HCT116 (cell line): ENCODE results near the gene KCNH3. TPM values are rescaled to one million over a fixed set of nuclear protein-coding genes. Genes with fewer than 3 reads are reported as not detected.
A peak's percentile ranks its signal among the peaks of the same experiment; 100 is the strongest.

Experiments used
- ATAC-seq: fragments of 200-7000 bp; cut with Tn5 transposase; 2 replicates; pipeline ENCODE4 v1.9.1; 2020; ENCODE audit warnings: mild to moderate bottlenecking, moderate library complexity
- BruUV-seq: library from RNA; stranded (reverse); fragments of 400-500 nt; replicated peaks from 2 replicates; lab custom pipeline; 2021; lab: Mats Ljungman, UMichigan
- CTCF ChIA-PET: fragments of 300-600 bp; sonication (Branson Sonifier 250); formaldehyde crosslinking; loops from one replicate; lab custom pipeline; 2021; ENCODE audit warnings: antibody characterized with exemption; lab: Charles Lee
- POLR2A ChIA-PET: fragments of 300-600, 350-600 bp; sonication (Branson Sonifier 250); formaldehyde crosslinking; loops from one replicate; lab custom pipeline; 2021; ENCODE audit warnings: antibody characterized with exemption; lab: Charles Lee
- RAD21 ChIA-PET, 2 experiments: fragments of 300-600 bp; sonication (Branson Sonifier 250); formaldehyde crosslinking; loops; one replicate each; lab custom pipeline; 2023; ENCODE audit warnings: low total read pairs in 2 of 2; ENCODE audit not compliant: uncharacterized antibody in 2 of 2, unreplicated experiment in 2 of 2, low non-redundant PET in 1 of 2; lab: Charles Lee
- DNase-seq: peaks from one replicate; pipeline ENCODE4 v3.0.0-alpha.2; 2010; ENCODE audit warnings: low read depth, low spot score
- H2AFZ ChIP-seq: fragments of 200-600 bp; shearing (Covaris generic), sonication (generic); 2 replicates; pipeline ENCODE4 v1.6.1; 2017; ENCODE audit warnings: low read depth, mixed run types, mixed read lengths, antibody characterized with exemption, low read length; ENCODE audit not compliant: poor library complexity, severe bottlenecking
- H3K27ac ChIP-seq: 2 replicates; pipeline ENCODE4 v1.5.1; 2012; ENCODE audit warnings: low read depth, low read length
- H3K27me3 ChIP-seq: fragments of 200-600 bp; sonication (generic); 2 replicates; pipeline ENCODE4 v1.6.1; 2016; ENCODE audit warnings: mixed run types, low read length, mixed read lengths; ENCODE audit not compliant: insufficient read depth
- H3K36me3 ChIP-seq, 2 experiments: fragments of 200-500 bp in 1 of 2; fragments of 200-600 bp in 1 of 2; sonication (Bioruptor generic) in 1 of 2; sonication (generic) in 1 of 2; 2 replicates each; pipeline versions ENCODE4 v1.5.1 to v1.6.1; 2014 to 2016; ENCODE audit warnings: low read length in 2 of 2, inconsistent platforms in 1 of 2, mixed read lengths in 1 of 2, mixed run types in 1 of 2; ENCODE audit not compliant: insufficient read depth in 2 of 2, control insufficient read depth in 1 of 2
- H3K4me1 ChIP-seq, 2 experiments: fragments of 200-600 bp in 1 of 2; sonication (generic) in 1 of 2; 2 replicates each; pipeline versions ENCODE4 v1.5.1 to v1.6.1; 2012 to 2017; ENCODE audit warnings: low read length in 2 of 2, inconsistent platforms in 1 of 2, mild to moderate bottlenecking in 1 of 2, mixed read lengths in 1 of 2, mixed run types in 1 of 2, moderate library complexity in 1 of 2; ENCODE audit not compliant: insufficient read depth in 2 of 2, control insufficient read depth in 1 of 2
- H3K4me2 ChIP-seq: fragments of 200-600 bp; sonication (generic); 2 replicates; pipeline ENCODE4 v1.6.1; 2017; ENCODE audit warnings: mixed run types, low read length, mixed read lengths
- H3K4me3 ChIP-seq, 2 experiments: fragments of 200-600 bp in 1 of 2; sonication (generic) in 1 of 2; replicated peaks in 1 of 2; 2 replicates each; pipeline ENCODE4 v1.5.1; 2011 to 2016; ENCODE audit warnings: low read length in 2 of 2, control low read depth in 1 of 2, low read depth in 1 of 2, mild to moderate bottlenecking in 1 of 2, mixed read lengths in 1 of 2, mixed run types in 1 of 2
- H3K79me2 ChIP-seq: fragments of 200-600 bp; sonication (generic); 2 replicates; pipeline ENCODE4 v1.6.1; 2017; ENCODE audit warnings: mild to moderate bottlenecking, mixed run types, low read length, moderate library complexity, mixed read lengths; ENCODE audit not compliant: insufficient read depth
- H3K9ac ChIP-seq: fragments of 200-600 bp; sonication (generic); 2 replicates; pipeline ENCODE4 v1.6.1; 2016; ENCODE audit warnings: low read length, mixed read lengths
- H3K9me2 ChIP-seq: fragments of 200-600 bp; sonication (generic), shearing (Covaris generic); 2 replicates; pipeline ENCODE4 v1.6.1; 2017; ENCODE audit warnings: mixed run types, mild to moderate bottlenecking, moderate library complexity; ENCODE audit not compliant: insufficient read depth
- H3K9me3 ChIP-seq, 2 experiments: fragments of 200-500 bp in 1 of 2; fragments of 200-600 bp in 1 of 2; sonication (Bioruptor generic) in 1 of 2; sonication (generic) in 1 of 2; 2 replicates each; pipeline ENCODE4 v1.6.1; 2014 to 2017; ENCODE audit warnings: low read length in 2 of 2, mixed read lengths in 2 of 2, inconsistent platforms in 1 of 2, low read depth in 1 of 2, mild to moderate bottlenecking in 1 of 2, mixed run types in 1 of 2, moderate library complexity in 1 of 2; ENCODE audit not compliant: control insufficient read depth in 1 of 2, insufficient read depth in 1 of 2
- H4K20me1 ChIP-seq: fragments of 200-600 bp; sonication (generic), shearing (Covaris generic); 2 replicates; pipeline ENCODE4 v1.6.1; 2017; ENCODE audit warnings: mixed run types, mild to moderate bottlenecking, moderate library complexity; ENCODE audit not compliant: insufficient read depth
- CEBPB ChIP-seq: IDR thresholded peaks from 2 replicates; pipeline ENCODE4 v1.6.1; 2012; ENCODE audit warnings: low read depth
- EGR1 ChIP-seq: IDR thresholded peaks from 2 replicates; pipeline ENCODE4 v1.6.1; 2012; ENCODE audit warnings: low read depth
- ELF1 ChIP-seq: IDR thresholded peaks from 2 replicates; pipeline ENCODE4 v1.6.1; 2012; ENCODE audit warnings: low read depth, borderline replicate concordance
- EZH2 ChIP-seq: fragments of 200-600 bp; sonication (generic); IDR thresholded peaks from 2 replicates; pipeline ENCODE4 v1.6.1; 2017; ENCODE audit warnings: antibody characterized with exemption, mixed run types
- EZH2phosphoT487 ChIP-seq: fragments of 200-600 bp; IDR thresholded peaks from 2 replicates; pipeline ENCODE4 v1.6.1; 2018; ENCODE audit warnings: antibody characterized with exemption, borderline replicate concordance
- JUND ChIP-seq: IDR thresholded peaks from 2 replicates; pipeline ENCODE4 v1.6.1; 2012
- POLR2A ChIP-seq: IDR thresholded peaks from 2 replicates; pipeline ENCODE4 v1.7.0; 2011; ENCODE audit warnings: borderline replicate concordance; ENCODE audit not compliant: insufficient read depth, insufficient read length; ENCODE audit errors: extremely low read depth
- POLR2AphosphoS5 ChIP-seq: IDR thresholded peaks from 2 replicates; pipeline ENCODE4 v1.6.1; 2011; ENCODE audit warnings: mild to moderate bottlenecking, low read depth, low read length, moderate library complexity
- RAD21 ChIP-seq: IDR thresholded peaks from 2 replicates; pipeline ENCODE4 v1.6.1; 2012; ENCODE audit warnings: low read depth, mild to moderate bottlenecking
- SIN3A ChIP-seq: IDR thresholded peaks from 2 replicates; pipeline ENCODE4 v1.6.1; 2012; ENCODE audit warnings: low read depth
- SP1 ChIP-seq: IDR thresholded peaks from 2 replicates; pipeline ENCODE4 v1.6.1; 2012; ENCODE audit warnings: low read depth
- SRF ChIP-seq: IDR thresholded peaks from 2 replicates; pipeline ENCODE4 v1.6.1; 2012; ENCODE audit warnings: low read depth
- TCF7L2 ChIP-seq: IDR thresholded peaks from 2 replicates; pipeline ENCODE4 v1.7.0; 2011; ENCODE audit warnings: borderline replicate concordance, inconsistent platforms; ENCODE audit not compliant: insufficient read depth, insufficient read length; ENCODE audit errors: extremely low read depth
- intact Hi-C: fragments of 100-400 bp; cut with micrococcal nuclease; formaldehyde crosslinking; loops from 2 replicates; pipeline ENCODE4 v1.10.0; 2022
- total RNA-seq: library from RNA; stranded (reverse); gene quantifications from one replicate; pipeline ENCODE4 v1.2.1, GENCODE V29; 2021; ENCODE audit not compliant: unreplicated experiment
- TF ChIP-seq, protein P1 (sequence below), 3 experiments: fragments of 200-600 bp in 1 of 3; sonication (generic) in 1 of 3; IDR thresholded peaks in 2 of 3; conservative IDR thresholded peaks in 1 of 3; 2 replicates each; pipeline ENCODE4 v1.5.1; 2012 to 2017; ENCODE audit warnings: low read depth in 2 of 3, low read length in 2 of 3, antibody characterized with exemption in 1 of 3, borderline replicate concordance in 1 of 3, control low read depth in 1 of 3, mild to moderate bottlenecking in 1 of 3, mixed read lengths in 1 of 3, mixed run types in 1 of 3, moderate library complexity in 1 of 3; ENCODE audit not compliant: insufficient read depth in 1 of 3
- TF ChIP-seq, protein P2 (sequence below): IDR thresholded peaks from 2 replicates; pipeline ENCODE4 v1.6.1; 2012
- TF ChIP-seq, protein P3 (sequence below): IDR thresholded peaks from 2 replicates; pipeline ENCODE4 v1.6.1; 2011; ENCODE audit warnings: mild to moderate bottlenecking, low read length, moderate library complexity; ENCODE audit not compliant: insufficient replicate concordance; ENCODE audit errors: extremely low read depth
- TF ChIP-seq, protein P4 (sequence below): IDR thresholded peaks from 2 replicates; pipeline ENCODE4 v1.6.1; 2012; ENCODE audit warnings: low read depth

Gene KCNH3
- total RNA-seq, 1 experiment from 2014 or later: 35.3 TPM

DNA sequence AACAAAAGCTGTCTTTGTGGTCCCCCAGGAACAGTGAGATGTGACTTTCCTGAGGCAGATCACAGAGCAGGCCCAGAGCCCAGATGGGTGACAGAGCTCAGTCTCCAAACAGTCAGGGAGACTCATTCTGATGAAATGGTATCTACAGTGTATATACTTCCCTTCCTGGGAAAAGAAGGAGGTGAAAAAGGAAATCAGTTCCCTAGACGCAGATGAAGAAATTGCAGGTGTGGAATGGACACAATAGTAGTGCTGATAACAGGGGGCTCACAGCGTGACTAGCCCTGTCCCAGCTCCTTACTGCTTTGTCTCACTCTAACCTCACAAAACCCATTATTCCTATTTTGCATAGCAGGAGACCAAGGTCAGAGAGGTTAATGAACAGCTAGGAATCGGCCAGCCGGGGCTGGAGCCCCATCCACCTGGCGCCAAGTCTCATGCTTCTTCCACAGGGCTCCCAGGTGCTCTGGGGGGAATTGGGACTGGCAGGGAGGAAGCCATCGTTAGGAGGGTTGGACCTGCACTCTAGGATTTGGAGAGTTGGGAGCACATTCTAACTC lies 11.9 kb downstream of the KCNH3 start:
- RAD21 ChIA-PET: interaction anchor here in 1 of 2 experiments (0.6 kb wide), 1 partner anchor 29 kb away, joined by 3 read pairs; no protein-coding TSS in a partner anchor
- Histone ChIP-seq H3K27me3 (no peaks in the 10 kb centered on the region), H3K4me1 (peaks cover 0 to 5% of the 10 kb centered on the region in 2 experiments; a peak in 2 of 4 replicates), H3K4me3 (no peak overlapping the region), H3K4me2 (no peak overlapping the region), H3K79me2 (no peaks in the 10 kb centered on the region), H4K20me1 (no peaks in the 10 kb centered on the region), H3K9ac (no peak overlapping the region), H3K9me2 (no peaks in the 10 kb centered on the region), H3K9me3 (no peaks in the 10 kb centered on the region), H2AFZ (no peak overlapping the region), H3K36me3 (no peaks in the 10 kb centered on the region), H3K27ac (no peak overlapping the region)
- CTCF ChIA-PET: interaction anchor here (4.2 kb wide), 1 partner anchor 192 kb away, joined by 69 read pairs; no protein-coding TSS in a partner anchor
- TF ChIP-seq, protein P1, sequence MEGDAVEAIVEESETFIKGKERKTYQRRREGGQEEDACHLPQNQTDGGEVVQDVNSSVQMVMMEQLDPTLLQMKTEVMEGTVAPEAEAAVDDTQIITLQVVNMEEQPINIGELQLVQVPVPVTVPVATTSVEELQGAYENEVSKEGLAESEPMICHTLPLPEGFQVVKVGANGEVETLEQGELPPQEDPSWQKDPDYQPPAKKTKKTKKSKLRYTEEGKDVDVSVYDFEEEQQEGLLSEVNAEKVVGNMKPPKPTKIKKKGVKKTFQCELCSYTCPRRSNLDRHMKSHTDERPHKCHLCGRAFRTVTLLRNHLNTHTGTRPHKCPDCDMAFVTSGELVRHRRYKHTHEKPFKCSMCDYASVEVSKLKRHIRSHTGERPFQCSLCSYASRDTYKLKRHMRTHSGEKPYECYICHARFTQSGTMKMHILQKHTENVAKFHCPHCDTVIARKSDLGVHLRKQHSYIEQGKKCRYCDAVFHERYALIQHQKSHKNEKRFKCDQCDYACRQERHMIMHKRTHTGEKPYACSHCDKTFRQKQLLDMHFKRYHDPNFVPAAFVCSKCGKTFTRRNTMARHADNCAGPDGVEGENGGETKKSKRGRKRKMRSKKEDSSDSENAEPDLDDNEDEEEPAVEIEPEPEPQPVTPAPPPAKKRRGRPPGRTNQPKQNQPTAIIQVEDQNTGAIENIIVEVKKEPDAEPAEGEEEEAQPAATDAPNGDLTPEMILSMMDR (IDR thresholded peaks at IDR 0.05 in 2 of 3, conservative IDR thresholded peaks at IDR 0.05 in 1 of 3; ENCODE audit: borderline replicate concordance in 1 of 3, insufficient read depth in 1 of 3, low read depth in 2 of 3, low read length in 2 of 3): no peak
- TF ChIP-seq POLR2A (no peak), EGR1 (no peak), SIN3A (no peak), JUND (no peak), SRF (no peak), EZH2 (no peak), ELF1 (no peak), EZH2phosphoT487 (no peak), SP1 (no peak), TCF7L2 (no peak), POLR2AphosphoS5 (no peak), CEBPB (no peak), RAD21 (no peak)
- TF ChIP-seq, protein P2, sequence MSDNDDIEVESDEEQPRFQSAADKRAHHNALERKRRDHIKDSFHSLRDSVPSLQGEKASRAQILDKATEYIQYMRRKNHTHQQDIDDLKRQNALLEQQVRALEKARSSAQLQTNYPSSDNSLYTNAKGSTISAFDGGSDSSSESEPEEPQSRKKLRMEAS: no peak
- TF ChIP-seq, protein P3, sequence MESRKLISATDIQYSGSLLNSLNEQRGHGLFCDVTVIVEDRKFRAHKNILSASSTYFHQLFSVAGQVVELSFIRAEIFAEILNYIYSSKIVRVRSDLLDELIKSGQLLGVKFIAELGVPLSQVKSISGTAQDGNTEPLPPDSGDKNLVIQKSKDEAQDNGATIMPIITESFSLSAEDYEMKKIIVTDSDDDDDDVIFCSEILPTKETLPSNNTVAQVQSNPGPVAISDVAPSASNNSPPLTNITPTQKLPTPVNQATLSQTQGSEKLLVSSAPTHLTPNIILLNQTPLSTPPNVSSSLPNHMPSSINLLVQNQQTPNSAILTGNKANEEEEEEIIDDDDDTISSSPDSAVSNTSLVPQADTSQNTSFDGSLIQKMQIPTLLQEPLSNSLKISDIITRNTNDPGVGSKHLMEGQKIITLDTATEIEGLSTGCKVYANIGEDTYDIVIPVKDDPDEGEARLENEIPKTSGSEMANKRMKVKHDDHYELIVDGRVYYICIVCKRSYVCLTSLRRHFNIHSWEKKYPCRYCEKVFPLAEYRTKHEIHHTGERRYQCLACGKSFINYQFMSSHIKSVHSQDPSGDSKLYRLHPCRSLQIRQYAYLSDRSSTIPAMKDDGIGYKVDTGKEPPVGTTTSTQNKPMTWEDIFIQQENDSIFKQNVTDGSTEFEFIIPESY: no peak
- TF ChIP-seq, protein P4, sequence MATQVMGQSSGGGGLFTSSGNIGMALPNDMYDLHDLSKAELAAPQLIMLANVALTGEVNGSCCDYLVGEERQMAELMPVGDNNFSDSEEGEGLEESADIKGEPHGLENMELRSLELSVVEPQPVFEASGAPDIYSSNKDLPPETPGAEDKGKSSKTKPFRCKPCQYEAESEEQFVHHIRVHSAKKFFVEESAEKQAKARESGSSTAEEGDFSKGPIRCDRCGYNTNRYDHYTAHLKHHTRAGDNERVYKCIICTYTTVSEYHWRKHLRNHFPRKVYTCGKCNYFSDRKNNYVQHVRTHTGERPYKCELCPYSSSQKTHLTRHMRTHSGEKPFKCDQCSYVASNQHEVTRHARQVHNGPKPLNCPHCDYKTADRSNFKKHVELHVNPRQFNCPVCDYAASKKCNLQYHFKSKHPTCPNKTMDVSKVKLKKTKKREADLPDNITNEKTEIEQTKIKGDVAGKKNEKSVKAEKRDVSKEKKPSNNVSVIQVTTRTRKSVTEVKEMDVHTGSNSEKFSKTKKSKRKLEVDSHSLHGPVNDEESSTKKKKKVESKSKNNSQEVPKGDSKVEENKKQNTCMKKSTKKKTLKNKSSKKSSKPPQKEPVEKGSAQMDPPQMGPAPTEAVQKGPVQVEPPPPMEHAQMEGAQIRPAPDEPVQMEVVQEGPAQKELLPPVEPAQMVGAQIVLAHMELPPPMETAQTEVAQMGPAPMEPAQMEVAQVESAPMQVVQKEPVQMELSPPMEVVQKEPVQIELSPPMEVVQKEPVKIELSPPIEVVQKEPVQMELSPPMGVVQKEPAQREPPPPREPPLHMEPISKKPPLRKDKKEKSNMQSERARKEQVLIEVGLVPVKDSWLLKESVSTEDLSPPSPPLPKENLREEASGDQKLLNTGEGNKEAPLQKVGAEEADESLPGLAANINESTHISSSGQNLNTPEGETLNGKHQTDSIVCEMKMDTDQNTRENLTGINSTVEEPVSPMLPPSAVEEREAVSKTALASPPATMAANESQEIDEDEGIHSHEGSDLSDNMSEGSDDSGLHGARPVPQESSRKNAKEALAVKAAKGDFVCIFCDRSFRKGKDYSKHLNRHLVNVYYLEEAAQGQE: no peak
- BruUV-seq: TSS peak; percentile 15
- ATAC-seq: no peak
- POLR2A ChIA-PET: interaction anchor here (1.0 kb wide), 1 partner anchor 192 kb away, joined by 3 read pairs; no protein-coding TSS in a partner anchor
- intact Hi-C loops: no loop called here
- DNase-seq: no peak
